GM12875 (cell line): ENCODE measurements around the gene VPS45.
A peak's percentile ranks its signal among the peaks of the same experiment; 100 is the strongest.
"Not testable (repeated sequence)": the region's sequence is repeated elsewhere in the genome, so short reads cannot be mapped to it uniquely, and the experiment has no call there.

Source experiments
- H3K4me3 ChIP-seq: one replicate; pipeline ENCODE4 v1.5.1; 2011; ENCODE audit warnings: low read depth, low read length, control low read depth
- TF ChIP-seq, protein P1 (sequence below): IDR thresholded peaks from 2 replicates; pipeline ENCODE4 v1.5.1; 2011; ENCODE audit warnings: low read depth, mild to moderate bottlenecking, control low read depth, inconsistent platforms, low read length, moderate library complexity, borderline replicate concordance; ENCODE audit not compliant: insufficient read depth

VPS45 gene

DNA sequence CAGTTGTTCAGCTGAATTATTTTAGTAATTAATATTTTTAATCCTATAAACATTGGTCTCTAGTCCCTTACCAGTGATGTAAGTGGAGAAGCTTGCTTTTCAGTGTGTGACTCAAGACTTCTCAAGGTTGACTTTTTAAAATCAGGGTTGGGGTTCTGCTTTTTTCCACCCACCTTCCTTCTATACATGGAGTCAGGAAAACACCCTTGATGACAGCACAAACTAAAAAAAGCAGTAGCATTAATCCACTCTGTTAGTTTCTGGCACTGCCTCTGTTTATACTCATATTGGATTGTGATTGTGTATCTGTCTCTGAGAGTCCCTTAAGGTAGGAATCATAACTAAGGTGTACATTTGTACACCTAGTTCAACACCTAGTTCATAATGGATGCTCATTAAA is 73.9 kb downstream of the VPS45 start:
- TF ChIP-seq, protein P1, sequence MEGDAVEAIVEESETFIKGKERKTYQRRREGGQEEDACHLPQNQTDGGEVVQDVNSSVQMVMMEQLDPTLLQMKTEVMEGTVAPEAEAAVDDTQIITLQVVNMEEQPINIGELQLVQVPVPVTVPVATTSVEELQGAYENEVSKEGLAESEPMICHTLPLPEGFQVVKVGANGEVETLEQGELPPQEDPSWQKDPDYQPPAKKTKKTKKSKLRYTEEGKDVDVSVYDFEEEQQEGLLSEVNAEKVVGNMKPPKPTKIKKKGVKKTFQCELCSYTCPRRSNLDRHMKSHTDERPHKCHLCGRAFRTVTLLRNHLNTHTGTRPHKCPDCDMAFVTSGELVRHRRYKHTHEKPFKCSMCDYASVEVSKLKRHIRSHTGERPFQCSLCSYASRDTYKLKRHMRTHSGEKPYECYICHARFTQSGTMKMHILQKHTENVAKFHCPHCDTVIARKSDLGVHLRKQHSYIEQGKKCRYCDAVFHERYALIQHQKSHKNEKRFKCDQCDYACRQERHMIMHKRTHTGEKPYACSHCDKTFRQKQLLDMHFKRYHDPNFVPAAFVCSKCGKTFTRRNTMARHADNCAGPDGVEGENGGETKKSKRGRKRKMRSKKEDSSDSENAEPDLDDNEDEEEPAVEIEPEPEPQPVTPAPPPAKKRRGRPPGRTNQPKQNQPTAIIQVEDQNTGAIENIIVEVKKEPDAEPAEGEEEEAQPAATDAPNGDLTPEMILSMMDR, result no peak
- no peak overlapping the region for H3K4me3 ChIP-seq

DNA sequence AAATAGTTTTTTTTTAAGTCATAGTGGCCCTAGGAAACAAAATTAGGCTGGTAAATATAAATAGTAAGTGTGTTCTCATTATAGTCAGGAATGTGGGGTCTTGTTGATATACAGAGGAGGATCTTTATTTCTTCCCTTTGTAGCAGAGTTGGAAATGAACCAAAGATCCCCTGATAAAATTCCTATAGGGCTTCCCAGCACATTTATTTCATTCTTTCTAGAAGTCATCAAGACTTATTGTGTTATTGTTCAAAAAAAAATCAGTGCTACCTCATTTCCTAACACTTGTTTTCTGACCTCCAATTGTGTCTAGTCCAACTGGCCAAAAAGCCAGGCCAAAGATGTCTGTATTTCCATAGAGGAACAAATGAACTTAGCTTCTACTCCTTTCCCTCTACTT is 74.5 kb downstream of the VPS45 start:
- TF ChIP-seq, protein P1, result no peak
- H3K4me3 ChIP-seq, result no peak overlapping the region

DNA sequence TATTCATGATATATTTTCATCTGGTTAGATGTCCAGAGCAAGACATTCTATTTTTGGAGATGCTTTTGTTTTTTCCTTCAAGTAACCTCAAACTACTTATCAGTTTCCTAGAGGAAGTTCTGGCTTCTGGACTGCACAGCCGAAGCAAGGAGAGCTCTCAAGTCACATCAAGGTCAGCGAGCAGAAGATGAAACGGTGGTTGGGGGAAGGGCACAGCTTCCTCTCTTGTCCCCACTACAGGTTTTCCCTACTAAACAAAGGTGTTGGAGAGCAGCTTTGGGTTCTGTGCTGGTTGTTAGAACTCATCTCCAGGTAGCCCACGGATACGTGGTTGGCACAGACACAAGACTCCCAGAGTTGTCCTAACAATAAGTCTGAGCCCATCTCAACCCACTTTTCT is 77.0 kb downstream of the VPS45 start:
- TF ChIP-seq, protein P1, result no peak

DNA sequence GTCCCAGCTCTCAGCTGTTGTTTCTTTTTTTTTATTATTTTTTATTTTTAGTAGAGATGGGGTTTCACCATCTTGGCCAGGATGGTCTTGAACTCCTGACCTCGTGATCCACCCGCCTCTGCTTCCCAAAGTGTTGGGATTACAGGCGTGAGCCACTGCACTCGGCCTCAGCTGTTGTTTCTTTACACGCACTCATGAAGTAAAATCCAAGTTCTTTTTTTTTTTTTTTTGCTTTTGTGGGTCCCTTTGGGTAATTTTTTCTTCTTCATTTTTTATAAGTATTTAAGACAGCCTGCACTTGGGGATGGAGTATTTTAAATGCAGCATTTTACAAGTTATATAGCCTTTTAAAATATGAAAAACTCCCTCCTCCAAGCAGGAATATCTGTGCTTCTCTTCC is 78.4 kb downstream of the VPS45 start:
- H3K4me3 ChIP-seq, result not testable (repeated sequence)

More for the DNA sequence above, 77.0 kb downstream of the VPS45 start:
- no peak overlapping the region for H3K4me3 ChIP-seq

DNA sequence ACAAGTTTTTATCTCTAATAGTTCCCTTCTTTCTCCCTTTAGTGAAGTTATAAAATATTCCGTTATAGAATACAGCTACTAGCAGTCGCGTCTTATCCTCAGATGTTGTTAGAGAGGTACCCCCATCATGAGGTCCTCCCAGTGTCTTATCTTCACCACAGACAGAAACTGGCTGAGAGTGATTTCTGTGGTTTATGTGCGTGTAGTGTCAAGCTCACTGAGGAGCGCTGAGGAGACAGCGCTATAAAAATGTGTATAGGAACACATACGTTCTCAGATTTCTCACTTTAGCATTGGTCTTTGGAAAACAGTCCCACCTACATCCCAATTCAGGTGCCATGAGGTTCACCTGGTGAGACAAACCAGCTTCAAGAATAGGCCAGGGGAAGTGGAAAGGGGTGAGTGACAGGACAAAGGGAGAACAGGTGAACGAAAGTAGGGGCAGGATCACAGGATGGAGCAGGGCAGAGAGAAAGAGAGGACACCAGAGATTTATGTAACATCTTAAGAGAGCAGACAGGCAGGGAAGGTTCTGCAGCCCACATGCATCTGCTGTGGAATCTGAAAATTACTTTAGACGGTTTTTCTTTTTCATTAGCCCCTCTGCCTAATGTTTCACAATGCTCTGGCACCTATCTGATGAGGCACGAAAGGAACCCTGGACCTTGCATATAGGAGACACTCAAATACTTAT is 79.4 kb downstream of the VPS45 start:
- TF ChIP-seq, protein P1, result no peak
- no peak overlapping the region for H3K4me3 ChIP-seq

DNA sequence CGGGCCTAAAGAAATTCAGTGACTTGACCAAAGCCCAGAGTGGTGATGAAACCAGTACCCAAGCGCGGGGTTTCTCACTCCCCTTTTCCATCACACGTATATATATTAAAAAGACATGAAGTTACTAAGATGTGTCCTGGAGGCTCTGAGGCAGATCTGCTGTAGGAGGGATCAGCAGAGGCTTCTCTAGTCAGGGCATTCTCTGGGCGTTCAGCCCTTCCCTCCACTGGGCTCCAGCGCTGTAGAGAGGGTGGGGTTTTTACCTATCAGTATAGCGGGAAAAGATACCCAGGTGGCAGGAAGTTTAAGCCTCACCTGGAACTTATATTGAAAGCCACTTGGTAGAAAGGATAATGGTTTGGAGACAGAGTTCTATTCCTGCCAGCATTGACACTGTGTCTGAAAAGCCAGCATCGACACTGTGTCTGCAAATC is 81.3 kb downstream of the VPS45 start:
- TF ChIP-seq, protein P1, result no peak

DNA sequence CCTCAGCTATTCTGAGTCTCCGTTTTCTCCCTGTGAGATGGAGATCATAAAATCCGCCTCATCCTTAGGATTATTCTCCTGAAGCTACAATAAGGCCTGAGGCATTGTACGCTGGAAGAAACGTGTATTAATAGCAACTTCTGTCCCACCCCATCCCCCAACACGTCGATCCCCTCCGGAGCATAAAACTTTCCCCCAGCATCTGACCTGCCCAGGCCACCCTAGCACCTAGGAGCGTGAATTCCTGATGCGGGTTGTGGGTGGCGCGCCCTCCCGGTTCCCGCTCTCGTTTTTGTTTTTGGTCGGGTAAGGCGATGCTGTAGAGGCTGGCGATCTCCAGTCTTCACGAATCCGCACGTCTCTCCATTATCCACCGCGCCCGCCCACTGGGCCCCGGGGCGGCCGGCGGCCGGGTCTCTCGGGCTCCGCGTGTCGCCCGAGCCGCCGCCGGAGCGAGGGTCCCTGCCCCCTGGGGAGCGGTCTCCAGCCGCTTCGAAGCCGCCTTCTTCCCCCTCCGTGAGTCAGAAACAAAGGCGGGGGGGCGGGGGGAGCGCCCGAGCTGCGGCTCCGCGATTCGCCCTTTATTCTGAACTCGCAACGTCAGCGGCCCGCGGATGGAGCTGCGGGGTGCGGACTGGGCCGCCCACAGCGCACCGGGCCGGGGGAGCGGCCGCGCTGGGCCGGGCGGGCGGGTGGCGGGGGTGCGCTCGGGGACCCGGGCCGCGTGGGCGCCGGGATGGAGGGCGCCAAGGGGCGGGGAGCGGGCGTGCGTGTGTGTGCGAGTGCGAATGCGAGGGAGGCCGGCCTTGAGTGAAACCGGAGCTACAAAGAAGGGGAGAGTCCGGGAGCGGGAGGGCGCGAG is 81.9 kb downstream of the VPS45 start, which contains the start of gene PLEKHO1:
Gene PLEKHO1, plus strand, starts transcription at position 646 of the 862 bp plus-strand sequence. CDS start 342 bp downstream, outside the sequence.
- H3K4me3 ChIP-seq, result peak within 1 kb of the TSS; percentile 95
- TF ChIP-seq, protein P1, result no peak

More for the DNA sequence above, 81.3 kb downstream of the VPS45 start:
- H3K4me3 ChIP-seq, result peak overlapping the region; percentile 95
